ENCODE data around the gene WDR27.

- TF ChIP-seq CTCF (IDR thresholded peaks at IDR 0.05; ENCODE audit: poor library complexity, severe bottlenecking) (no peak), EZH2 (IDR thresholded peaks at IDR 0.05; ENCODE audit: borderline replicate concordance, insufficient read depth, low read length, poor library complexity, severe bottlenecking) (no peak), SMC3 (conservative IDR thresholded peaks at IDR 0.05; ENCODE audit: poor library complexity) (no peak), REST (IDR thresholded peaks at IDR 0.05; ENCODE audit: borderline replicate concordance) (no peak), POLR2AphosphoS5 (IDR thresholded peaks at IDR 0.05) (no peak), TAF1 (IDR thresholded peaks at IDR 0.05; ENCODE audit: low read depth) (no peak), MXI1 (conservative IDR thresholded peaks at IDR 0.05; ENCODE audit: poor library complexity, severe bottlenecking) (no peak), EP300 (conservative IDR thresholded peaks at IDR 0.05; ENCODE audit: poor library complexity, severe bottlenecking) (no peak), RAD21 (conservative IDR thresholded peaks at IDR 0.05) (no peak)
Observed at GRCh38 chr6:169652896-169653295, 48.9 kb downstream of the WDR27 start.

All from neural cell (in vitro differentiated cells).